ENCODE measurements around the gene NDUFB7. TPM values are rescaled to one million over a fixed set of nuclear protein-coding genes. Genes with fewer than 3 reads are reported as not detected.
"Not testable (repeated sequence)": the region's sequence is repeated elsewhere in the genome, so short reads cannot be mapped to it uniquely, and the experiment has no call there.

Gene NDUFB7
- polyA plus RNA-seq, 1 donor (not counting 4 experiments of a cell fraction or from before 2014, with no cell fraction given) = 146 TPM

GRCh38 chr19:14551134-14552005 lies 20.5 kb downstream of the NDUFB7 start:
- FAIRE-seq = peak; percentile 64
- H3K4me3 ChIP-seq (ENCODE audit: control insufficient read depth in 2 of 3, extremely low read depth in 1 of 3, insufficient read depth in 2 of 3, low read depth in 1 of 3, low read length in 3 of 3); H3K9me1 ChIP-seq (ENCODE audit: control insufficient read depth, extremely low read depth, insufficient read depth, low read length); dilution Hi-C loops (cut with MboI; ENCODE audit: extremely low pct_ligation_motif_present, low sequenced_read_pairs); H2AFZ ChIP-seq (ENCODE audit: control insufficient read depth, low read length); H3K9me3 ChIP-seq (ENCODE audit: control insufficient read depth, low read depth, low read length); H4K20me1 ChIP-seq (ENCODE audit: control insufficient read depth, extremely low read depth, insufficient read depth, low read length); H3K4me2 ChIP-seq (ENCODE audit: control insufficient read depth, extremely low read depth, insufficient read depth, low read depth, low read length); H3K27me3 ChIP-seq (ENCODE audit: control insufficient read depth, extremely low read depth, insufficient read depth, low read length): not testable (repeated sequence)
- H3K4me1 ChIP-seq (ENCODE audit: control insufficient read depth, extremely low read depth, insufficient read depth, low read length) = peaks cover 48% of the 10 kb centered on the region
- H3K79me2 ChIP-seq (ENCODE audit: control insufficient read depth, insufficient read depth, low read length) = peaks cover 34% of the 10 kb centered on the region
- peak; percentile 75 for DNase-seq (ENCODE audit: low read depth, low spot score)
- peaks cover 0 to 13% of the 10 kb centered on the region in 2 experiments for H3K36me3 ChIP-seq (ENCODE audit: control insufficient read depth in 2 of 2, extremely low read depth in 1 of 2, insufficient read depth in 2 of 2, low read length in 2 of 2)
- TF ChIP-seq CTCF (optimal IDR thresholded peaks at IDR 0.05 in 1 of 3, IDR thresholded peaks at IDR 0.05 in 1 of 3, conservative IDR thresholded peaks at IDR 0.05 in 1 of 3; ENCODE audit: extremely low read depth in 1 of 3, insufficient read depth in 2 of 3, low read length in 3 of 3) = peak; percentile 69 to 87 (median 76)
- H3K27ac ChIP-seq (ENCODE audit: control insufficient read depth, insufficient read depth, low read length) = peak overlapping the region; percentile 63
- peak overlapping the region; percentile 52 for H3K9ac ChIP-seq (ENCODE audit: control insufficient read depth, extremely low read depth, insufficient read depth, low read length)

GRCh38 chr19:14550201-14550754 lies 21.6 kb downstream of the NDUFB7 start:
- Histone ChIP-seq H4K20me1 (ENCODE audit: control insufficient read depth, extremely low read depth, insufficient read depth, low read length) (peaks cover 6% of the 10 kb centered on the region), H3K9ac (ENCODE audit: control insufficient read depth, extremely low read depth, insufficient read depth, low read length) (peak overlapping the region; percentile 37)
- FAIRE-seq = peak; percentile 34

More at GRCh38 chr19:14550201-14550754, 21.6 kb downstream of the NDUFB7 start:
- dilution Hi-C loops (cut with MboI; ENCODE audit: extremely low pct_ligation_motif_present, low sequenced_read_pairs) = no loop called here
- Histone ChIP-seq H3K9me3 (ENCODE audit: control insufficient read depth, low read depth, low read length) (no peaks in the 10 kb centered on the region), H3K36me3 (ENCODE audit: control insufficient read depth in 2 of 2, extremely low read depth in 1 of 2, insufficient read depth in 2 of 2, low read length in 2 of 2) (peaks cover 0 to 13% of the 10 kb centered on the region in 2 experiments), H3K4me3 (ENCODE audit: control insufficient read depth in 2 of 3, extremely low read depth in 1 of 3, insufficient read depth in 2 of 3, low read depth in 1 of 3, low read length in 3 of 3) (no peak overlapping the region), H3K79me2 (ENCODE audit: control insufficient read depth, insufficient read depth, low read length) (peaks cover 40% of the 10 kb centered on the region), H3K27ac (ENCODE audit: control insufficient read depth, insufficient read depth, low read length) (peak overlapping the region; percentile 63), H3K9me1 (ENCODE audit: control insufficient read depth, extremely low read depth, insufficient read depth, low read length) (no peaks in the 10 kb centered on the region), H3K27me3 (ENCODE audit: control insufficient read depth, extremely low read depth, insufficient read depth, low read length) (no peaks in the 10 kb centered on the region), H2AFZ (ENCODE audit: control insufficient read depth, low read length) (no peak overlapping the region), H3K4me2 (ENCODE audit: control insufficient read depth, extremely low read depth, insufficient read depth, low read depth, low read length) (peak overlapping the region; percentile 39), H3K4me1 (ENCODE audit: control insufficient read depth, extremely low read depth, insufficient read depth, low read length) (peaks cover 49% of the 10 kb centered on the region)
- no peak for DNase-seq (ENCODE audit: low read depth, low spot score)
- no peak for TF ChIP-seq CTCF (optimal IDR thresholded peaks at IDR 0.05 in 1 of 3, IDR thresholded peaks at IDR 0.05 in 1 of 3, conservative IDR thresholded peaks at IDR 0.05 in 1 of 3; ENCODE audit: extremely low read depth in 1 of 3, insufficient read depth in 2 of 3, low read length in 3 of 3)
- TF ChIP-seq EZH2 (IDR thresholded peaks at IDR 0.05; ENCODE audit: low read length) = no peak

All from keratinocyte (primary cell).